SK-N-SH (cell line): ENCODE results near the gene COBL. TPM values are rescaled to one million over a fixed set of nuclear protein-coding genes. Genes with fewer than 3 reads are reported as not detected.

Experiments used
- CTCF ChIA-PET: fragments of 300-600, 350-600 bp; formaldehyde crosslinking; extraction: SDS; loops from one replicate; lab custom pipeline; 2021; lab: Yijun Ruan, JAX
- POLR2A ChIA-PET: fragments of 350-600 bp; sonication (Branson Sonifier 250); formaldehyde crosslinking; extraction: SDS; loops from one replicate; lab custom pipeline; 2020; ENCODE audit warnings: antibody characterized with exemption, inconsistent platforms; lab: Yijun Ruan, JAX
- DNase-seq: peaks from one replicate; pipeline ENCODE4 v3.0.0; 2012
- H2AFZ ChIP-seq: fragments of 200-600 bp; sonication (generic); 2 replicates; pipeline ENCODE4 v1.8.1; 2016; ENCODE audit warnings: antibody characterized with exemption, mild to moderate bottlenecking, low read depth
- H3F3A ChIP-seq: fragments of 200-600 bp; sonication (generic); replicated peaks from 2 replicates; pipeline ENCODE3; 2016; ENCODE audit warnings: antibody characterized with exemption, mild to moderate bottlenecking; ENCODE audit not compliant: insufficient read depth
- H3K27ac ChIP-seq, 2 experiments: fragments of 200-500 bp in 1 of 2; fragments of 200-600 bp in 1 of 2; sonication (Bioruptor generic) in 1 of 2; sonication (generic), shearing (Covaris generic) in 1 of 2; 2 replicates each; pipeline versions ENCODE4 v1.5.1 to v1.6.1; 2014 to 2016; ENCODE audit warnings: low read depth in 2 of 2, inconsistent platforms in 1 of 2, low read length in 1 of 2, mild to moderate bottlenecking in 1 of 2, mixed read lengths in 1 of 2
- H3K27me3 ChIP-seq: fragments of 200-600 bp; sonication (generic), shearing (Covaris generic); 2 replicates; pipeline ENCODE4 v1.6.1; 2016; ENCODE audit warnings: mixed run types; ENCODE audit not compliant: insufficient read depth
- H3K36me3 ChIP-seq, 2 experiments: fragments of 200-500 bp in 1 of 2; fragments of 200-600 bp in 1 of 2; sonication (Bioruptor generic) in 1 of 2; sonication (generic) in 1 of 2; replicated peaks in 1 of 2; 2 replicates each; pipeline versions ENCODE3 to v1.5.1; 2014 to 2016; ENCODE audit warnings: low read length in 1 of 2, mild to moderate bottlenecking in 1 of 2; ENCODE audit not compliant: insufficient read depth in 2 of 2, control insufficient read depth in 1 of 2
- H3K4me1 ChIP-seq, 2 experiments: fragments of 200-500 bp in 1 of 2; fragments of 200-600 bp in 1 of 2; sonication (Bioruptor generic) in 1 of 2; sonication (generic), shearing (Covaris generic) in 1 of 2; 2 replicates each; pipeline versions ENCODE4 v1.5.1 to v1.6.1; 2014 to 2016; ENCODE audit warnings: low read depth in 1 of 2, low read length in 1 of 2, mixed run types in 1 of 2; ENCODE audit not compliant: insufficient read depth in 2 of 2, control insufficient read depth in 1 of 2
- H3K4me2 ChIP-seq: fragments of 200-600 bp; sonication (generic), shearing (Covaris generic); 2 replicates; pipeline ENCODE4 v1.6.1; 2017; ENCODE audit warnings: mixed run types
- H3K4me3 ChIP-seq, 2 experiments: fragments of 200-500 bp in 1 of 2; fragments of 200-600 bp in 1 of 2; sonication (Bioruptor generic) in 1 of 2; sonication (generic), shearing (Covaris generic) in 1 of 2; 2 replicates each; pipeline versions ENCODE4 v1.5.1 to v1.8.1; 2014 to 2016; ENCODE audit warnings: low read depth in 2 of 2, inconsistent platforms in 1 of 2, low read length in 1 of 2, mild to moderate bottlenecking in 1 of 2, mixed read lengths in 1 of 2, moderate library complexity in 1 of 2
- H3K79me2 ChIP-seq: fragments of 200-600 bp; sonication (generic); 2 replicates; pipeline ENCODE4 v1.8.1; 2017; ENCODE audit warnings: mild to moderate bottlenecking; ENCODE audit not compliant: insufficient read depth
- H3K9ac ChIP-seq: fragments of 200-600 bp; sonication (generic); 2 replicates; pipeline ENCODE4 v1.6.1; 2017; ENCODE audit warnings: mixed run types
- H3K9me2 ChIP-seq: fragments of 200-600 bp; sonication (generic); 2 replicates; pipeline ENCODE4 v1.6.1; 2017; ENCODE audit warnings: mixed run types
- H3K9me3 ChIP-seq: fragments of 200-600 bp; sonication (generic); 2 replicates; pipeline ENCODE4 v1.6.1; 2017; ENCODE audit warnings: mixed run types, mild to moderate bottlenecking, moderate library complexity
- H4K20me1 ChIP-seq: fragments of 200-600 bp; sonication (generic); 2 replicates; pipeline ENCODE4 v1.6.1; 2017; ENCODE audit warnings: mild to moderate bottlenecking, mixed run types; ENCODE audit not compliant: insufficient read depth
- ELF1 ChIP-seq: IDR thresholded peaks from 2 replicates; pipeline ENCODE4 v1.4.0; 2012
- EP300 ChIP-seq, 2 experiments: IDR thresholded peaks; 2 replicates each; pipeline versions ENCODE4 v1.4.0 to v1.6.1; 2012; ENCODE audit warnings: borderline replicate concordance in 1 of 2, low read depth in 1 of 2, low read length in 1 of 2
- FOXJ3 ChIP-seq: sonication (generic); formaldehyde crosslinking; IDR thresholded peaks from 2 replicates; pipeline ENCODE4 v1.5.1; 2020; ENCODE audit warnings: mild to moderate bottlenecking, missing genetic modification reagents
- GATA2 ChIP-seq: sonication (generic); formaldehyde crosslinking; IDR thresholded peaks from 2 replicates; pipeline ENCODE4 v1.5.0; 2020; ENCODE audit warnings: mild to moderate bottlenecking, missing genetic modification reagents
- NFIC ChIP-seq: IDR thresholded peaks from 2 replicates; pipeline ENCODE4 v1.4.0; 2012; ENCODE audit warnings: borderline replicate concordance
- NRF1 ChIP-seq: IDR thresholded peaks from 2 replicates; pipeline ENCODE4 v1.6.1; 2012; ENCODE audit warnings: low read depth, mild to moderate bottlenecking, low read length
- POLR2AphosphoS5 ChIP-seq: IDR thresholded peaks from 2 replicates; pipeline ENCODE4 v1.6.1; 2012; ENCODE audit warnings: low read depth, low read length
- RFX5 ChIP-seq: IDR thresholded peaks from 2 replicates; pipeline ENCODE4 v1.6.1; 2012; ENCODE audit warnings: mild to moderate bottlenecking, improper control_type of control experiment, low read length
- WGBS: methylation state at CpG from one replicate; pipeline ENCODE4 v1.1.6; 2017; ENCODE audit warnings: low lambda C conversion rate; 5-methylcytosine and 5-hydroxymethylcytosine counted together
- polyA plus RNA-seq, 3 experiments: library from polyadenylated mRNA; depleted of rRNA; stranded (reverse); fragments of >200 nt; gene quantifications; 2 replicates each; pipeline ENCODE4 v1.2.3, GENCODE V29; 2012
- TF ChIP-seq, protein P1 (sequence below): fragments of 200-600 bp; sonication (generic); IDR thresholded peaks from 2 replicates; pipeline ENCODE4 v1.6.1; 2017; ENCODE audit warnings: antibody characterized with exemption, mild to moderate bottlenecking, moderate library complexity

Gene COBL
- polyA plus RNA-seq, 1 of the 3 experiments (the other 2 are of a cell fraction) = under 0.01 TPM

- TF ChIP-seq NFIC = no peak
These were observed 9.3 kb upstream of the COBL start (continued) for GRCh38 chr7:51325908-51326307.

DNA sequence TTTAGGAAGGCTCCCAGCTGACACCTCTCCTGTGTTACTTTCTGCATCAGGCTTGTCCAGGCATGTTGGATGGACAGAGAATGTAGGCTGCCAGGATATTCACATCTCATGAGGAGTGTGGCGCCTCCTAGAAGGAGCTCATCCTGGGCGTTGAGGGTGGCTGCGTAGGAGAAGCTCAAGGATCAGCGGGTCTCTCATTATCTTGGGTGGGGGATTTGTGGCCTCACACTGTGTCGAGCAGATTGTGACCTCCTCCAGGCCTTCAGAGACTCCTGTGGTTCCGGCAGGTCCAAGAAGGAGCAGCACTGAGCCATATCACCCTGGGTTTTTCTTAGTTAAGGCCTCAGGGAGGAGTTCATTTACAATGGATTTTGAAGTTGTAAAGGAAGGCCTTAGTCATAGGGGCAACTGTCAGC lies 8.7 kb upstream of the COBL start:
- Histone ChIP-seq H3K9me3 (no peaks in the 10 kb centered on the region), H3K27ac (no peak overlapping the region), H3K4me2 (no peak overlapping the region), H2AFZ (no peak overlapping the region), H3F3A (no peaks in the 10 kb centered on the region), H3K9ac (no peak overlapping the region), H3K27me3 (no peaks in the 10 kb centered on the region), H4K20me1 (no peaks in the 10 kb centered on the region), H3K36me3 (no peaks in the 10 kb centered on the region), H3K79me2 (no peaks in the 10 kb centered on the region), H3K4me3 (no peak overlapping the region), H3K4me1 (no peaks in the 10 kb centered on the region), H3K9me2 (no peaks in the 10 kb centered on the region)
- DNase-seq = no peak
- POLR2A ChIA-PET = no interaction called here
- no peak for TF ChIP-seq EP300 (IDR thresholded peaks at IDR 0.05; ENCODE audit: borderline replicate concordance in 1 of 2, low read depth in 1 of 2, low read length in 1 of 2)
- no peak for TF ChIP-seq NFIC
- TF ChIP-seq ELF1 = no peak
- TF ChIP-seq, protein P1, sequence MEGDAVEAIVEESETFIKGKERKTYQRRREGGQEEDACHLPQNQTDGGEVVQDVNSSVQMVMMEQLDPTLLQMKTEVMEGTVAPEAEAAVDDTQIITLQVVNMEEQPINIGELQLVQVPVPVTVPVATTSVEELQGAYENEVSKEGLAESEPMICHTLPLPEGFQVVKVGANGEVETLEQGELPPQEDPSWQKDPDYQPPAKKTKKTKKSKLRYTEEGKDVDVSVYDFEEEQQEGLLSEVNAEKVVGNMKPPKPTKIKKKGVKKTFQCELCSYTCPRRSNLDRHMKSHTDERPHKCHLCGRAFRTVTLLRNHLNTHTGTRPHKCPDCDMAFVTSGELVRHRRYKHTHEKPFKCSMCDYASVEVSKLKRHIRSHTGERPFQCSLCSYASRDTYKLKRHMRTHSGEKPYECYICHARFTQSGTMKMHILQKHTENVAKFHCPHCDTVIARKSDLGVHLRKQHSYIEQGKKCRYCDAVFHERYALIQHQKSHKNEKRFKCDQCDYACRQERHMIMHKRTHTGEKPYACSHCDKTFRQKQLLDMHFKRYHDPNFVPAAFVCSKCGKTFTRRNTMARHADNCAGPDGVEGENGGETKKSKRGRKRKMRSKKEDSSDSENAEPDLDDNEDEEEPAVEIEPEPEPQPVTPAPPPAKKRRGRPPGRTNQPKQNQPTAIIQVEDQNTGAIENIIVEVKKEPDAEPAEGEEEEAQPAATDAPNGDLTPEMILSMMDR = no peak
- 48% methylated on average over 6 of the region's 6 CpGs for WGBS
- CTCF ChIA-PET = interaction anchor here (0.6 to 2.0 kb wide), 3 partner anchors 41 to 1356 kb away, joined by 3 to 7 read pairs (median 3); no protein-coding TSS in a partner anchor

DNA sequence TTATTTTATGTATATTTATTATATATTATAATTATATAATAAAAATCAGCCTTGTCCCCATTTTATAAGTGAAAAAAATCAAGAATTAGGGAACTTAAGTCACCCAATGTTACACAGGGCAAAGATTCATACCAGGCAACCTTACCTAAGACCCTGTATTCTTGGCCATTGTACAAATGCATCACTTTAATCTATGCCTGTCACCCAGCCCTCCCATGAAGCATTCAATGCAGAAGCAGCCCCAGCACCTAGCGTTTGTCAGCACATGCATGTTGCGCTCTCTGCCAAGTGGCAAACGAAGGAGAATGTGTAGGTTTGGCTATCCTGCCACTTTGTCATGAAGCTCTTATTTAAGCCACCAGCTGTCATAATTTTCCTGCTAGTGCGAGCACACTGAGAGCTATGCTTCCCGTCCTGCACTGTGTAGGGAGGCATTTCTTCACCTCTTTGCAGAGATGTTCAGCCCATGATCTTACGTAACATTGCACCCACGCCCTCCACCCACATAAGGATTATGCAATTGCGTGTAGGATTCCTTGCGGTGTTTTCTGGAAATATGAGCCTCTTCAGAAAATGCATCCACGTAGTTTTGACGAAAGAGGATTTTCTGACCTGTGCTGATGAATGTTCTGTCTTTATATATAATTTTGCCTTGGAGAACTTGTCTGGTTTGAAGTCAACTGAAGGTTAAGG lies 7.7 kb upstream of the COBL start:
- Histone ChIP-seq H3K4me1 (no peaks in the 10 kb centered on the region), H3K79me2 (no peaks in the 10 kb centered on the region), H4K20me1 (no peaks in the 10 kb centered on the region), H3K4me2 (no peak overlapping the region), H3K9ac (no peak overlapping the region), H3F3A (no peaks in the 10 kb centered on the region), H2AFZ (no peak overlapping the region), H3K36me3 (no peaks in the 10 kb centered on the region), H3K9me3 (no peaks in the 10 kb centered on the region), H3K9me2 (no peaks in the 10 kb centered on the region), H3K4me3 (no peak overlapping the region)
- ChIA-PET CTCF (no interaction called here), POLR2A (no interaction called here)
- 60% methylated on average over 11 of the region's 11 CpGs for WGBS
- no peak for DNase-seq
- no peak for TF ChIP-seq EP300 (IDR thresholded peaks at IDR 0.05; ENCODE audit: borderline replicate concordance in 1 of 2, low read depth in 1 of 2, low read length in 1 of 2)
- TF ChIP-seq GATA2 = no peak
- no peak for TF ChIP-seq RFX5
- TF ChIP-seq POLR2AphosphoS5 = no peak
- TF ChIP-seq NRF1 = no peak
- TF ChIP-seq FOXJ3 (CRISPR knock-in tag) = no peak
- TF ChIP-seq, all 33 proteins: peak for 0
- Histone ChIP-seq H3K27me3 (no peaks in the 10 kb centered on the region), H3K27ac (no peak overlapping the region)
